Lung (tissue), 12 donors: ENCODE data around the gene COL25A1. TPM values are rescaled to one million over a fixed set of nuclear protein-coding genes. Genes with fewer than 3 reads are reported as not detected.

Experiments
- ATAC-seq: fragments of 200-7000 bp; cut with Tn5 transposase; one replicate; pipeline ENCODE4 v1.9.1; 2020; ENCODE audit warnings: moderate number of reproducible peaks; ENCODE audit not compliant: insufficient read depth, low FRiP score
- DNase-seq, 3 donors: peaks; one replicate each; pipeline ENCODE4 v3.0.0-alpha.2; 2013 to 2017
- H3K27ac ChIP-seq, 2 donors: one replicate each; pipeline ENCODE4 v1.5.1; 2013; ENCODE audit warnings: mild to moderate bottlenecking in 2 of 2, moderate library complexity in 2 of 2, control low read depth in 1 of 2, inconsistent platforms in 1 of 2, low read depth in 1 of 2, low read length in 1 of 2
- H3K27me3 ChIP-seq, 3 donors: one replicate each; pipeline ENCODE4 v1.5.1; 2013; ENCODE audit warnings: low read length in 2 of 3; ENCODE audit not compliant: control insufficient read depth in 3 of 3, insufficient read depth in 3 of 3
- H3K36me3 ChIP-seq, 4 donors: one replicate each; pipeline ENCODE4 v1.5.1; 2013; ENCODE audit warnings: low read length in 4 of 4, mild to moderate bottlenecking in 1 of 4, moderate library complexity in 1 of 4; ENCODE audit not compliant: control insufficient read depth in 4 of 4, insufficient read depth in 4 of 4
- H3K4me1 ChIP-seq, 5 donors: one replicate each; pipeline ENCODE4 v1.5.1; 2013; ENCODE audit warnings: low read length in 5 of 5, mild to moderate bottlenecking in 2 of 5, moderate library complexity in 1 of 5; ENCODE audit not compliant: control insufficient read depth in 5 of 5, insufficient read depth in 5 of 5
- H3K4me3 ChIP-seq: one replicate; pipeline ENCODE4 v1.5.1; 2013; ENCODE audit warnings: mild to moderate bottlenecking, control low read depth, moderate library complexity
- H3K9ac ChIP-seq, 2 donors: one replicate each; pipeline ENCODE4 v1.5.1; 2013; ENCODE audit warnings: low read length in 2 of 2, control low read depth in 1 of 2; ENCODE audit not compliant: insufficient read depth in 1 of 2
- H3K9me3 ChIP-seq, 4 donors: one replicate each; pipeline ENCODE4 v1.5.1; 2013; ENCODE audit warnings: low read length in 3 of 4, mild to moderate bottlenecking in 1 of 4, moderate library complexity in 1 of 4; ENCODE audit not compliant: control insufficient read depth in 4 of 4, insufficient read depth in 3 of 4
- CTCF ChIP-seq: IDR thresholded peaks from 2 replicates; pipeline ENCODE4 v1.5.1; 2012; ENCODE audit warnings: mild to moderate bottlenecking; ENCODE audit errors: control extremely low read depth, extremely low read depth
- WGBS, 2 donors: extraction: QIAGEN DNeasy Blood & Tissue Kit; methylation state at CpG; one replicate each; pipeline ENCODE4 v1.1.7; 2013; 5-methylcytosine and 5-hydroxymethylcytosine counted together
- polyA plus RNA-seq, 2 donors: library from polyadenylated mRNA; stranded (reverse); fragments of 200-250 nt; gene quantifications; one replicate each; pipeline ENCODE4 v1.2.1, GENCODE V29; 2013
- total RNA-seq, 2 donors: library from RNA; depleted of rRNA in 1 of 2; stranded (reverse); fragments of >200 nt in 1 of 2; gene quantifications; one replicate each; pipeline ENCODE4 v1.2.1, GENCODE V29; 2014 to 2021
- donor health status: control.
- donor health status: control.
- donor health status: Bipolar disorder and iron deficiency.
- donor health status: healthy.
- donor health status: DM: yes; HTN: yes; CAD: no.

The COL25A1 gene
- total and polyA plus RNA-seq, 4 donors, result 0.06 to 3.5 (median 1.8) TPM

GRCh38 chr4:108980455-108981239 lies 321.8 kb downstream of the COL25A1 start:
- no peak overlapping the region for H3K9ac ChIP-seq
- H3K27ac ChIP-seq, result no peak overlapping the region
- no peaks in the 10 kb centered on the region for H3K4me1 ChIP-seq
- peaks cover 0 to 3% (median 0%) of the 10 kb centered on the region in 3 donors for H3K27me3 ChIP-seq
- no peak overlapping the region for H3K4me3 ChIP-seq
- H3K9me3 ChIP-seq, result no peaks in the 10 kb centered on the region
- H3K36me3 ChIP-seq, result no peaks in the 10 kb centered on the region
- no peak for TF ChIP-seq CTCF
- 86 to 87% methylated on average over 10 of the region's 10 CpGs for WGBS, 2 donors
- DNase-seq (no peak), ATAC-seq (no peak)

- WGBS, 2 donors, result 66 to 82% methylated on average over 6 of the region's 6 CpGs
- H3K9me3 ChIP-seq, result no peaks in the 10 kb centered on the region
- H3K9ac ChIP-seq, result no peak overlapping the region
- H3K27me3 ChIP-seq, result peaks cover 0 to 3% (median 0%) of the 10 kb centered on the region in 3 donors
- TF ChIP-seq CTCF, result no peak
- H3K27ac ChIP-seq, result no peak overlapping the region
- H3K36me3 ChIP-seq, result no peaks in the 10 kb centered on the region
- no peaks in the 10 kb centered on the region for H3K4me1 ChIP-seq
- no peak for DNase-seq
- ATAC-seq, result no peak
- no peak overlapping the region for H3K4me3 ChIP-seq
Observed at GRCh38 chr4:108979759-108980158, 322.7 kb downstream of the COL25A1 start.

GRCh38 chr4:108978066-108978465 lies 324.4 kb downstream of the COL25A1 start:
- WGBS, 2 donors, result 92 to 94% methylated on average over 9 of the region's 9 CpGs
- ATAC-seq (no peak), DNase-seq (no peak)
- Histone ChIP-seq H3K27ac (no peak overlapping the region), H3K9me3 (no peaks in the 10 kb centered on the region), H3K36me3 (no peaks in the 10 kb centered on the region), H3K27me3 (peaks cover 0 to 3% (median 0%) of the 10 kb centered on the region in 3 donors), H3K9ac (no peak overlapping the region), H3K4me3 (no peak overlapping the region), H3K4me1 (no peaks in the 10 kb centered on the region)
- no peak for TF ChIP-seq CTCF
